ENCODE measurements around the gene RCOR1. TPM values are rescaled to one million over a fixed set of nuclear protein-coding genes. Genes with fewer than 3 reads are reported as not detected.

RCOR1 gene
- total RNA-seq, 1 experiment from 2014 or later, result 34.1 TPM

DNA sequence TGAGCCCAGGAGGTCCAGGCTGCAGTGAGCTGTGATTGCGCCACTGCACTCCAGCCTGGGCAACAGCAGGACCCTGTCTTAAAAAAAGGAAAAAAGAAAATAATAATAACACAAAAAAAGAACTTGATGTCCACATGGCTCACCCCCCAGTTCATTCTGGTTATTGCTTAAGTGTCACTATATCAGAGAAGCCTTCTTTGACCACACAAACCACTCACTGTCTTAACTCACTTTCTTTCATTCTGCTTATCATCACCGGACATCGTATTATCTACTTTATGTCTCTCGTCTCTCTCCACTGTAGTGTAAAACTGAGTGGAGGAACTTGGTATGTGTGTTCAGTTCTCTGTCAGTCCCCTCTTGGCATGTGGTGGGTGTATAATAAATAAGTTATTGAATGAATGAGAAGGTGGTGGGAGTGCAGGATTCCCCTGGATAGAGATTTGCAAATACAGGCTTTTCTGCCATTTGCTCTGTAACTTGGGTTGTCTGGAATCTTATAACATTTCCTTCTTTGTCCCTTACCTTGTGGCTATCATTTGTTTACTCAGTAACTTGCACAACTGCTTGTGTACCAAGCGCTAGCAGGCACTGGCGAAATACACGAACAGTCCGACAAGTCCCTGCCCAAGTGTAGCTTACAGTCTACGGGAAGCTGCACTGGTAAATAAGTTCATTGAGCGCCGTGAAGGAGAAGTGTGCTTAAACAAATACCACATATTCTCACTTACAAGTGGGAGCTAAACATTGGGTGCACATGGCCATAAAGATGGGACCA is 98.2 kb downstream of the RCOR1 start:
- H3K4me2 ChIP-seq (ENCODE audit: insufficient read depth, insufficient read length, low read length), result no peak overlapping the region
- no peaks in the 10 kb centered on the region for H3K23me2 ChIP-seq (ENCODE audit: insufficient read length, low read depth, low read length, poor library complexity, severe bottlenecking)
- H3K14ac ChIP-seq (ENCODE audit: insufficient read depth, low read length), result no peak overlapping the region
- no peak overlapping the region for H2AFZ ChIP-seq (ENCODE audit: low read length)
- TF ChIP-seq, protein P1, sequence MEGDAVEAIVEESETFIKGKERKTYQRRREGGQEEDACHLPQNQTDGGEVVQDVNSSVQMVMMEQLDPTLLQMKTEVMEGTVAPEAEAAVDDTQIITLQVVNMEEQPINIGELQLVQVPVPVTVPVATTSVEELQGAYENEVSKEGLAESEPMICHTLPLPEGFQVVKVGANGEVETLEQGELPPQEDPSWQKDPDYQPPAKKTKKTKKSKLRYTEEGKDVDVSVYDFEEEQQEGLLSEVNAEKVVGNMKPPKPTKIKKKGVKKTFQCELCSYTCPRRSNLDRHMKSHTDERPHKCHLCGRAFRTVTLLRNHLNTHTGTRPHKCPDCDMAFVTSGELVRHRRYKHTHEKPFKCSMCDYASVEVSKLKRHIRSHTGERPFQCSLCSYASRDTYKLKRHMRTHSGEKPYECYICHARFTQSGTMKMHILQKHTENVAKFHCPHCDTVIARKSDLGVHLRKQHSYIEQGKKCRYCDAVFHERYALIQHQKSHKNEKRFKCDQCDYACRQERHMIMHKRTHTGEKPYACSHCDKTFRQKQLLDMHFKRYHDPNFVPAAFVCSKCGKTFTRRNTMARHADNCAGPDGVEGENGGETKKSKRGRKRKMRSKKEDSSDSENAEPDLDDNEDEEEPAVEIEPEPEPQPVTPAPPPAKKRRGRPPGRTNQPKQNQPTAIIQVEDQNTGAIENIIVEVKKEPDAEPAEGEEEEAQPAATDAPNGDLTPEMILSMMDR (conservative IDR thresholded peaks at IDR 0.05), result no peak
- no peak overlapping the region for H3T11ph ChIP-seq (ENCODE audit: low read length)
- H3K9me3 ChIP-seq (ENCODE audit: control insufficient read depth, low read depth, low read length), result no peaks in the 10 kb centered on the region
- H3K56ac ChIP-seq (ENCODE audit: insufficient read length, low read depth, low read length), result no peak overlapping the region
- no peak overlapping the region for H3K4me3 Mint-ChIP-seq
- H2BK15ac ChIP-seq (ENCODE audit: low read depth, low read length), result no peak overlapping the region
- H3K27ac Mint-ChIP-seq, result peak overlapping the region in 2 of 3 experiments; percentile 13 to 45; a peak in 1 of 7 replicates
- no CpG with 5 or more reads among the region's 11 CpGs for whole genome bisulfite sequencing (ENCODE audit: extremely low coverage, insufficient read length, low lambda C conversion rate)
- H2BK5ac ChIP-seq (ENCODE audit: insufficient read length, low read length), result no peak overlapping the region
- H3K4me1 Mint-ChIP-seq, result peaks cover 27% of the 10 kb centered on the region in 2 experiments
- H3K27me3 ChIP-seq (ENCODE audit: insufficient read depth, low read length), result no peaks in the 10 kb centered on the region
- no peaks in the 10 kb centered on the region for H3K36me3 Mint-ChIP-seq (ENCODE audit: insufficient read depth in 1 of 3, low read depth in 3 of 3)
- no peak overlapping the region for H3K4ac ChIP-seq (ENCODE audit: low read depth, low read length)
- no peak overlapping the region for H4K5ac ChIP-seq (ENCODE audit: insufficient read length, low read depth, low read length)
- no peaks in the 10 kb centered on the region for H3K27me3 Mint-ChIP-seq (ENCODE audit: low read depth)
- H4K8ac ChIP-seq (replicated peaks; ENCODE audit: insufficient read length, low read depth, low read length), result no peak overlapping the region
- H4K20me1 ChIP-seq (ENCODE audit: control insufficient read depth, insufficient read depth, insufficient read length), result no peaks in the 10 kb centered on the region
- H3K9me3 Mint-ChIP-seq, result no peaks in the 10 kb centered on the region
- no peak overlapping the region for H2BK20ac ChIP-seq (ENCODE audit: low read depth, low read length, poor library complexity, severe bottlenecking)
- H3K23ac ChIP-seq (ENCODE audit: insufficient read length, low read depth, low read length), result no peak overlapping the region
- no peak overlapping the region for H3K27ac ChIP-seq (ENCODE audit: insufficient read length, low read depth, low read length)
- no peak overlapping the region for H2BK120ac ChIP-seq (ENCODE audit: low read depth, low read length, poor library complexity, severe bottlenecking)
- H3K9ac ChIP-seq (ENCODE audit: extremely low read depth, insufficient read length, low read length), result no peak overlapping the region
- no peak overlapping the region for H2AK5ac ChIP-seq (ENCODE audit: insufficient read length, low read length)
- no peak overlapping the region for H2BK12ac ChIP-seq (ENCODE audit: insufficient read length, low read depth, low read length)
- no peak overlapping the region for H4K91ac ChIP-seq (ENCODE audit: insufficient read length, low read depth, low read length)
- peaks cover 2% of the 10 kb centered on the region; the same call in 1 of the 2 replicates for H3K79me2 ChIP-seq (ENCODE audit: insufficient read depth, low read length)
- H3K18ac ChIP-seq (ENCODE audit: insufficient read length, low read depth, low read length), result no peak overlapping the region
- H3K79me1 ChIP-seq (ENCODE audit: insufficient read depth, low read depth, low read length, poor library complexity, severe bottlenecking), result peaks cover 4% of the 10 kb centered on the region
- no peak for DNase-seq
- H3K4me1 ChIP-seq (ENCODE audit: insufficient read depth, low read length), result no peaks in the 10 kb centered on the region
